ENCODE measurements around the gene OR6M1. TPM values are rescaled to one million over a fixed set of nuclear protein-coding genes. Genes with fewer than 3 reads are reported as not detected.

OR6M1 gene
- total and polyA plus RNA-seq, 9 donors = not detected

- WGBS (ENCODE audit: insufficient coverage) = no CpG with 5 or more reads among the region's 1 CpG
Observed at GRCh38 chr11:123783536-123783935, 22.6 kb downstream of the OR6M1 start.

GRCh38 chr11:123778511-123778910 is 27.6 kb downstream of the OR6M1 start:
- WGBS (ENCODE audit: insufficient coverage) = no CpG with 5 or more reads among the region's 1 CpG
- Histone ChIP-seq H3K27ac (ENCODE audit: low read length) (peak overlapping the region; percentile 56), H3K4me3 (ENCODE audit: low read length) (no peak overlapping the region), H3K9me3 (replicated peaks; ENCODE audit: control insufficient read depth, low read depth, low read length) (no peaks in the 10 kb centered on the region), H3K4me1 (ENCODE audit: control insufficient read depth, insufficient read depth, low read length) (peaks cover 2% of the 10 kb centered on the region), H3K36me3 (ENCODE audit: control insufficient read depth, insufficient read depth, low read length) (no peaks in the 10 kb centered on the region), H3K27me3 (ENCODE audit: control insufficient read depth, insufficient read depth, low read length) (no peaks in the 10 kb centered on the region)
- DNase-seq = peak; percentile 77

More at GRCh38 chr11:123783536-123783935, 22.6 kb downstream of the OR6M1 start:
- Histone ChIP-seq H3K4me3 (ENCODE audit: low read length) (no peak overlapping the region), H3K4me1 (ENCODE audit: control insufficient read depth, insufficient read depth, low read length) (no peaks in the 10 kb centered on the region), H3K36me3 (ENCODE audit: control insufficient read depth, insufficient read depth, low read length) (no peaks in the 10 kb centered on the region), H3K27ac (ENCODE audit: low read length) (no peak overlapping the region), H3K27me3 (ENCODE audit: control insufficient read depth, insufficient read depth, low read length) (no peaks in the 10 kb centered on the region), H3K9me3 (replicated peaks; ENCODE audit: control insufficient read depth, low read depth, low read length) (no peaks in the 10 kb centered on the region)
- no peak for DNase-seq

- Histone ChIP-seq H3K4me1 (ENCODE audit: control insufficient read depth, insufficient read depth, low read length) (peaks cover 2% of the 10 kb centered on the region), H3K36me3 (ENCODE audit: control insufficient read depth, insufficient read depth, low read length) (no peaks in the 10 kb centered on the region), H3K4me3 (ENCODE audit: low read length) (no peak overlapping the region), H3K9me3 (replicated peaks; ENCODE audit: control insufficient read depth, low read depth, low read length) (no peaks in the 10 kb centered on the region), H3K27me3 (ENCODE audit: control insufficient read depth, insufficient read depth, low read length) (no peaks in the 10 kb centered on the region), H3K27ac (ENCODE audit: low read length) (no peak overlapping the region)
- WGBS (ENCODE audit: insufficient coverage) = 83% methylated on average over 1 of the region's 4 CpGs
- DNase-seq = no peak
Observed at GRCh38 chr11:123775715-123776549, 30.2 kb downstream of the OR6M1 start.

GRCh38 chr11:123775289-123775688 is 30.9 kb downstream of the OR6M1 start:
- Histone ChIP-seq H3K27me3 (ENCODE audit: control insufficient read depth, insufficient read depth, low read length) (no peaks in the 10 kb centered on the region), H3K9me3 (replicated peaks; ENCODE audit: control insufficient read depth, low read depth, low read length) (no peaks in the 10 kb centered on the region), H3K36me3 (ENCODE audit: control insufficient read depth, insufficient read depth, low read length) (no peaks in the 10 kb centered on the region), H3K27ac (ENCODE audit: low read length) (no peak overlapping the region), H3K4me3 (ENCODE audit: low read length) (no peak overlapping the region), H3K4me1 (ENCODE audit: control insufficient read depth, insufficient read depth, low read length) (peaks cover 2% of the 10 kb centered on the region)
- no CpG with 5 or more reads among the region's 1 CpG for WGBS (ENCODE audit: insufficient coverage)
- peak; percentile 38 for DNase-seq

- Histone ChIP-seq H3K27me3 (ENCODE audit: control insufficient read depth, insufficient read depth, low read length) (no peaks in the 10 kb centered on the region), H3K27ac (ENCODE audit: low read length) (no peak overlapping the region), H3K4me3 (ENCODE audit: low read length) (no peak overlapping the region), H3K36me3 (ENCODE audit: control insufficient read depth, insufficient read depth, low read length) (no peaks in the 10 kb centered on the region), H3K4me1 (ENCODE audit: control insufficient read depth, insufficient read depth, low read length) (peaks cover 2% of the 10 kb centered on the region), H3K9me3 (replicated peaks; ENCODE audit: control insufficient read depth, low read depth, low read length) (no peaks in the 10 kb centered on the region)
- no CpG with 5 or more reads among the region's 1 CpG for WGBS (ENCODE audit: insufficient coverage)
- no peak for DNase-seq
Observed at GRCh38 chr11:123773959-123774358, 32.2 kb downstream of the OR6M1 start.

- H3K4me3 ChIP-seq (ENCODE audit: low read length) = no peak overlapping the region
- H3K9me3 ChIP-seq (replicated peaks; ENCODE audit: control insufficient read depth, low read depth, low read length) = no peaks in the 10 kb centered on the region
- H3K27ac ChIP-seq (ENCODE audit: low read length) = no peak overlapping the region
- H3K4me1 ChIP-seq (ENCODE audit: control insufficient read depth, insufficient read depth, low read length) = no peaks in the 10 kb centered on the region
- no peaks in the 10 kb centered on the region for H3K36me3 ChIP-seq (ENCODE audit: control insufficient read depth, insufficient read depth, low read length)
- 100% methylated on average over 2 of the region's 2 CpGs for WGBS (ENCODE audit: insufficient coverage)
- DNase-seq = no peak
- no peaks in the 10 kb centered on the region for H3K27me3 ChIP-seq (ENCODE audit: control insufficient read depth, insufficient read depth, low read length)
Observed at GRCh38 chr11:123773026-123773425, 33.1 kb downstream of the OR6M1 start.

- H3K27ac ChIP-seq (ENCODE audit: low read length) = no peak overlapping the region
- no peak for DNase-seq
- no peak overlapping the region for H3K4me3 ChIP-seq (ENCODE audit: low read length)
- no peaks in the 10 kb centered on the region for H3K4me1 ChIP-seq (ENCODE audit: control insufficient read depth, insufficient read depth, low read length)
- H3K27me3 ChIP-seq (ENCODE audit: control insufficient read depth, insufficient read depth, low read length) = no peaks in the 10 kb centered on the region
- no peaks in the 10 kb centered on the region for H3K9me3 ChIP-seq (replicated peaks; ENCODE audit: control insufficient read depth, low read depth, low read length)
- WGBS (ENCODE audit: insufficient coverage) = no CpG with 5 or more reads among the region's 3 CpGs
- H3K36me3 ChIP-seq (ENCODE audit: control insufficient read depth, insufficient read depth, low read length) = no peaks in the 10 kb centered on the region
Observed at GRCh38 chr11:123771664-123772063, 34.5 kb downstream of the OR6M1 start.

- Histone ChIP-seq H3K9me3 (replicated peaks; ENCODE audit: control insufficient read depth, low read depth, low read length) (no peaks in the 10 kb centered on the region), H3K27me3 (ENCODE audit: control insufficient read depth, insufficient read depth, low read length) (no peaks in the 10 kb centered on the region), H3K36me3 (ENCODE audit: control insufficient read depth, insufficient read depth, low read length) (no peaks in the 10 kb centered on the region), H3K4me3 (ENCODE audit: low read length) (no peak overlapping the region), H3K27ac (ENCODE audit: low read length) (no peak overlapping the region), H3K4me1 (ENCODE audit: control insufficient read depth, insufficient read depth, low read length) (no peaks in the 10 kb centered on the region)
- no peak for DNase-seq
Observed at GRCh38 chr11:123770712-123771111, 35.4 kb downstream of the OR6M1 start.

GRCh38 chr11:123765601-123766000 is 40.5 kb downstream of the OR6M1 start:
- no peak overlapping the region for H3K4me3 ChIP-seq (ENCODE audit: low read length)
- WGBS (ENCODE audit: insufficient coverage) = no CpG with 5 or more reads among the region's 1 CpG
- no peaks in the 10 kb centered on the region for H3K36me3 ChIP-seq (ENCODE audit: control insufficient read depth, insufficient read depth, low read length)
- H3K27ac ChIP-seq (ENCODE audit: low read length) = no peak overlapping the region
- no peaks in the 10 kb centered on the region for H3K27me3 ChIP-seq (ENCODE audit: control insufficient read depth, insufficient read depth, low read length)
- no peaks in the 10 kb centered on the region for H3K4me1 ChIP-seq (ENCODE audit: control insufficient read depth, insufficient read depth, low read length)
- DNase-seq = no peak
- H3K9me3 ChIP-seq (replicated peaks; ENCODE audit: control insufficient read depth, low read depth, low read length) = peaks cover 6% of the 10 kb centered on the region

GRCh38 chr11:123762422-123762821 is 43.7 kb downstream of the OR6M1 start:
- Histone ChIP-seq H3K27me3 (ENCODE audit: control insufficient read depth, insufficient read depth, low read length) (no peaks in the 10 kb centered on the region), H3K36me3 (ENCODE audit: control insufficient read depth, insufficient read depth, low read length) (no peaks in the 10 kb centered on the region), H3K4me1 (ENCODE audit: control insufficient read depth, insufficient read depth, low read length) (no peaks in the 10 kb centered on the region), H3K27ac (ENCODE audit: low read length) (no peak overlapping the region), H3K9me3 (replicated peaks; ENCODE audit: control insufficient read depth, low read depth, low read length) (peaks cover 6% of the 10 kb centered on the region), H3K4me3 (ENCODE audit: low read length) (no peak overlapping the region)
- no peak for DNase-seq

- DNase-seq = no peak
- Histone ChIP-seq H3K9me3 (replicated peaks; ENCODE audit: control insufficient read depth, low read depth, low read length) (peaks cover 6% of the 10 kb centered on the region), H3K36me3 (ENCODE audit: control insufficient read depth, insufficient read depth, low read length) (no peaks in the 10 kb centered on the region), H3K27me3 (ENCODE audit: control insufficient read depth, insufficient read depth, low read length) (no peaks in the 10 kb centered on the region), H3K4me3 (ENCODE audit: low read length) (no peak overlapping the region), H3K4me1 (ENCODE audit: control insufficient read depth, insufficient read depth, low read length) (no peaks in the 10 kb centered on the region), H3K27ac (ENCODE audit: low read length) (no peak overlapping the region)
- WGBS (ENCODE audit: insufficient coverage) = no CpG with 5 or more reads among the region's 1 CpG
Observed at GRCh38 chr11:123760894-123761293, 45.3 kb downstream of the OR6M1 start.

Data from muscle of leg (tissue), 11 donors.